MM.1S (cell line): Measurements from ENCODE around the gene BMP7.

Experiments
- EZH2 ChIP-seq: fragments of 300-600 bp; sonication (generic); optimal IDR thresholded peaks from 2 replicates; pipeline ENCODE3; 2017; ENCODE audit warnings: low read depth, mild to moderate bottlenecking, antibody characterized with exemption, low read length, mixed read lengths
- EZH2phosphoT487 ChIP-seq: fragments of 300-600 bp; sonication (generic); IDR thresholded peaks from 2 replicates; pipeline ENCODE4 v1.6.1; 2018; ENCODE audit warnings: antibody characterized with exemption, low read length
- TF ChIP-seq, protein P1 (sequence below): fragments of 300-600 bp; sonication (generic); IDR thresholded peaks from 2 replicates; pipeline ENCODE4 v1.5.1; 2016; ENCODE audit warnings: antibody characterized with exemption, low read length, mixed read lengths

GRCh38 chr20:57193094-57193493 is 73.3 kb downstream of the BMP7 start:
- TF ChIP-seq, protein P1, sequence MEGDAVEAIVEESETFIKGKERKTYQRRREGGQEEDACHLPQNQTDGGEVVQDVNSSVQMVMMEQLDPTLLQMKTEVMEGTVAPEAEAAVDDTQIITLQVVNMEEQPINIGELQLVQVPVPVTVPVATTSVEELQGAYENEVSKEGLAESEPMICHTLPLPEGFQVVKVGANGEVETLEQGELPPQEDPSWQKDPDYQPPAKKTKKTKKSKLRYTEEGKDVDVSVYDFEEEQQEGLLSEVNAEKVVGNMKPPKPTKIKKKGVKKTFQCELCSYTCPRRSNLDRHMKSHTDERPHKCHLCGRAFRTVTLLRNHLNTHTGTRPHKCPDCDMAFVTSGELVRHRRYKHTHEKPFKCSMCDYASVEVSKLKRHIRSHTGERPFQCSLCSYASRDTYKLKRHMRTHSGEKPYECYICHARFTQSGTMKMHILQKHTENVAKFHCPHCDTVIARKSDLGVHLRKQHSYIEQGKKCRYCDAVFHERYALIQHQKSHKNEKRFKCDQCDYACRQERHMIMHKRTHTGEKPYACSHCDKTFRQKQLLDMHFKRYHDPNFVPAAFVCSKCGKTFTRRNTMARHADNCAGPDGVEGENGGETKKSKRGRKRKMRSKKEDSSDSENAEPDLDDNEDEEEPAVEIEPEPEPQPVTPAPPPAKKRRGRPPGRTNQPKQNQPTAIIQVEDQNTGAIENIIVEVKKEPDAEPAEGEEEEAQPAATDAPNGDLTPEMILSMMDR: no peak
- TF ChIP-seq EZH2 (no peak), EZH2phosphoT487 (no peak)
